CD4-positive, alpha-beta T cell (primary cell): Measurements from ENCODE around the gene KIF3A. TPM values are rescaled to one million over a fixed set of nuclear protein-coding genes. Genes with fewer than 3 reads are reported as not detected.

Experiments used
- ATAC-seq: fragments of 200-7000 bp; cut with Tn5 transposase; one replicate; pipeline ENCODE4 v1.10.0; 2022; ENCODE audit warnings: mild to moderate bottlenecking; ENCODE audit not compliant: poor library complexity
- CTCF ChIA-PET: fragments of 350-600 bp; sonication (Branson Sonifier 250); formaldehyde crosslinking; loops from one replicate; lab custom pipeline; 2021; ENCODE audit warnings: antibody characterized with exemption, inconsistent platforms; lab: Charles Lee
- POLR2A ChIA-PET: fragments of 350-600 bp; sonication (Branson Sonifier 250); formaldehyde crosslinking; loops from one replicate; lab custom pipeline; 2021; ENCODE audit warnings: antibody characterized with exemption, inconsistent platforms; lab: Charles Lee
- DNase-seq, 14 experiments: peaks; one replicate each; pipeline ENCODE4 v3.0.0-alpha.2; 2013 to 2020; ENCODE audit warnings: mixed read lengths in 2 of 14
- H3K27ac ChIP-seq, 2 donors: one replicate each; pipeline versions ENCODE4 v1.5.1 to v1.7.0; 2013; ENCODE audit warnings: low read length in 2 of 2, low read depth in 1 of 2, mild to moderate bottlenecking in 1 of 2
- H3K27me3 ChIP-seq, 2 experiments: 1 replicate in 1 of 2; 2 replicates in 1 of 2; pipeline versions ENCODE4 v1.6.1 to v1.7.0; 2013; ENCODE audit warnings: low read length in 2 of 2, control low read depth in 1 of 2, mild to moderate bottlenecking in 1 of 2, moderate library complexity in 1 of 2; ENCODE audit not compliant: insufficient read depth in 2 of 2, control insufficient read depth in 1 of 2
- H3K36me3 ChIP-seq: one replicate; pipeline ENCODE4 v1.6.1; 2013; ENCODE audit warnings: low read length, control low read depth; ENCODE audit not compliant: insufficient read depth
- H3K4me1 ChIP-seq: one replicate; pipeline ENCODE4 v1.6.1; 2013; ENCODE audit warnings: low read length, control low read depth; ENCODE audit not compliant: insufficient read depth
- H3K4me3 ChIP-seq: one replicate; pipeline ENCODE4 v1.5.1; 2013; ENCODE audit warnings: mild to moderate bottlenecking, low read length, moderate library complexity
- H3K9me3 ChIP-seq, 2 experiments: 1 replicate in 1 of 2; 2 replicates in 1 of 2; pipeline versions ENCODE4 v1.6.1 to v1.7.0; 2013; ENCODE audit warnings: low read length in 2 of 2, mild to moderate bottlenecking in 2 of 2, control low read depth in 1 of 2, moderate library complexity in 1 of 2; ENCODE audit not compliant: control insufficient read depth in 1 of 2, insufficient read depth in 1 of 2
- H3K27ac Mint-ChIP-seq: one replicate; pipeline ENCODE4 v1.8.0; 2020; ENCODE audit warnings: mixed read lengths
- H3K27me3 Mint-ChIP-seq: one replicate; pipeline ENCODE4 v1.8.0; 2021; ENCODE audit warnings: mixed read lengths
- H3K36me3 Mint-ChIP-seq: one replicate; pipeline ENCODE4 v1.8.0; 2021; ENCODE audit warnings: low read depth, mixed read lengths
- H3K4me1 Mint-ChIP-seq: one replicate; pipeline ENCODE4 v1.8.0; 2021; ENCODE audit warnings: low read depth, mixed read lengths
- H3K4me3 Mint-ChIP-seq: one replicate; pipeline ENCODE4 v1.8.0; 2020; ENCODE audit warnings: mild to moderate bottlenecking, mixed read lengths
- H3K9me3 Mint-ChIP-seq: one replicate; pipeline ENCODE4 v1.8.0; 2020; ENCODE audit warnings: mixed read lengths
- CTCF ChIP-seq: fragments of 200-600 bp; IDR thresholded peaks from one replicate; pipeline ENCODE4 v1.8.0; 2022; ENCODE audit warnings: antibody characterized with exemption, mild to moderate bottlenecking
- intact Hi-C, 2 experiments: fragments of 100-400 bp; cut with DNase I in 1 of 2; cut with micrococcal nuclease in 1 of 2; formaldehyde crosslinking; loops; one replicate each; pipeline versions ENCODE4 v1.15.1 to v1.9.0; 2023 to 2025; cut with DNase I, micrococcal nuclease
- total RNA-seq, 174 experiments: library from RNA in 2 of 174; stranded (reverse) in 2 of 174; gene quantifications; one replicate each; pipeline ENCODE4 v1.2.3 and lab custom pipeline; 2021 to 2026

KIF3A gene
- total RNA-seq, 2 experiments from 2014 or later: 10.2 to 12.4 TPM

GRCh38 chr5:132759114-132760048 is 22.0 kb upstream of the KIF3A start:
- no peaks in the 10 kb centered on the region for H3K27me3 ChIP-seq
- Mint-ChIP-seq H3K4me3 (no peak overlapping the region), H3K27me3 (no peaks in the 10 kb centered on the region), H3K27ac (no peak overlapping the region), H3K36me3 (peaks cover 4% of the 10 kb centered on the region), H3K9me3 (no peaks in the 10 kb centered on the region), H3K4me1 (no peaks in the 10 kb centered on the region)
- H3K9me3 ChIP-seq: no peaks in the 10 kb centered on the region
- DNase-seq (no peak), ATAC-seq (no peak)
- H3K36me3 ChIP-seq: no peaks in the 10 kb centered on the region
- TF ChIP-seq CTCF: no peak
- CTCF ChIA-PET: no interaction called here
- intact Hi-C loops: no loop called here
- no peaks in the 10 kb centered on the region for H3K4me1 ChIP-seq
- POLR2A ChIA-PET: no interaction called here
- no peak overlapping the region for H3K27ac ChIP-seq
- H3K4me3 ChIP-seq: no peak overlapping the region

GRCh38 chr5:132758451-132758850 is 21.1 kb upstream of the KIF3A start:
- H3K4me1 ChIP-seq: no peaks in the 10 kb centered on the region
- no peak overlapping the region for H3K27ac ChIP-seq
- ATAC-seq (no peak), DNase-seq (no peak)
- intact Hi-C loops: no loop called here
- POLR2A ChIA-PET: no interaction called here
- CTCF ChIA-PET: interaction anchor here (0.9 kb wide), 1 partner anchor 62 kb away, joined by 4 read pairs; no protein-coding TSS in a partner anchor
- H3K27ac Mint-ChIP-seq: no peak overlapping the region
- H3K36me3 ChIP-seq: no peaks in the 10 kb centered on the region
- no peak overlapping the region for H3K4me3 Mint-ChIP-seq
- H3K27me3 Mint-ChIP-seq: no peaks in the 10 kb centered on the region
- no peak overlapping the region for H3K4me3 ChIP-seq
- H3K4me1 Mint-ChIP-seq: no peaks in the 10 kb centered on the region
- no peaks in the 10 kb centered on the region for H3K9me3 Mint-ChIP-seq
- H3K36me3 Mint-ChIP-seq: peaks cover 7% of the 10 kb centered on the region
- TF ChIP-seq CTCF: no peak
- H3K27me3 ChIP-seq: no peaks in the 10 kb centered on the region
- H3K9me3 ChIP-seq: no peaks in the 10 kb centered on the region

- H3K27ac Mint-ChIP-seq: no peak overlapping the region
- H3K4me3 Mint-ChIP-seq: no peak overlapping the region
- ATAC-seq: no peak
- intact Hi-C loops: no loop called here
- H3K9me3 Mint-ChIP-seq: no peaks in the 10 kb centered on the region
- no peaks in the 10 kb centered on the region for H3K9me3 ChIP-seq
- peaks cover under 1% of the 10 kb centered on the region for H3K4me1 Mint-ChIP-seq
- no peak for TF ChIP-seq CTCF
- no peaks in the 10 kb centered on the region for H3K4me1 ChIP-seq
- no peaks in the 10 kb centered on the region for H3K36me3 ChIP-seq
- POLR2A ChIA-PET: interaction anchor here (1.0 kb wide), 1 partner anchor 9 kb away, joined by 3 read pairs; the partner anchor contains the start of gene CCNI2
- H3K27me3 ChIP-seq: no peaks in the 10 kb centered on the region
- CTCF ChIA-PET: no interaction called here
- DNase-seq: no peak
- H3K27ac ChIP-seq: no peak overlapping the region
- H3K27me3 Mint-ChIP-seq: no peaks in the 10 kb centered on the region
- H3K36me3 Mint-ChIP-seq: peaks cover 12% of the 10 kb centered on the region
- no peak overlapping the region for H3K4me3 ChIP-seq
Observed at GRCh38 chr5:132756542-132756941, 19.2 kb upstream of the KIF3A start.
